Measurements from ENCODE around the gene PSORS1C1. TPM values are rescaled to one million over a fixed set of nuclear protein-coding genes. Genes with fewer than 3 reads are reported as not detected.

The PSORS1C1 gene
- total and polyA plus RNA-seq, 10 donors = 0.11 to 3.4 (median 0.76) TPM; not detected in 3

- WGBS, 5 donors = 83 to 91% (median 88%) methylated on average over 14 to 15 of the region's 15 CpGs
- intact Hi-C loops (cut with DNase I; ENCODE audit: low total_unique reads) = no loop called here
- no peak overlapping the region for H3K27ac ChIP-seq
- peaks cover 0 to 36% (median 11%) of the 10 kb centered on the region in 6 donors for H3K36me3 ChIP-seq
- H3K4me3 ChIP-seq = no peak overlapping the region
- no peak for TF ChIP-seq POLR2AphosphoS5 (IDR thresholded peaks at IDR 0.05)
- no peak for TF ChIP-seq CTCF (IDR thresholded peaks at IDR 0.05 in 8 of 11, conservative IDR thresholded peaks at IDR 0.05 in 3 of 11)
- no peak for TF ChIP-seq POLR2A (IDR thresholded peaks at IDR 0.05)
- no peaks in the 10 kb centered on the region for H3K9me3 ChIP-seq
- H3K27me3 ChIP-seq (replicated peaks in 1 of 7) = no peaks in the 10 kb centered on the region
- no peak for DNase-seq
- H3K4me1 ChIP-seq = peaks cover 0 to 30% (median 8%) of the 10 kb centered on the region in 6 donors
These were observed 26.0 kb downstream of the PSORS1C1 start for GRCh38 chr6:31140643-31141042.

GRCh38 chr6:31142361-31142761 is 27.8 kb downstream of the PSORS1C1 start:
- H3K27ac ChIP-seq = no peak overlapping the region
- no peak for DNase-seq
- H3K4me3 ChIP-seq = no peak overlapping the region
- H3K4me1 ChIP-seq = peaks cover 0 to 27% (median 6%) of the 10 kb centered on the region in 6 donors
- H3K9me3 ChIP-seq = no peaks in the 10 kb centered on the region
- WGBS, 5 donors = 56 to 77% (median 58%) methylated on average over 2 of the region's 2 CpGs
- intact Hi-C loops (cut with DNase I; ENCODE audit: low total_unique reads) = no loop called here
- H3K27me3 ChIP-seq (replicated peaks in 1 of 7) = no peaks in the 10 kb centered on the region
- peaks cover 0 to 49% (median 11%) of the 10 kb centered on the region in 6 donors for H3K36me3 ChIP-seq
- TF ChIP-seq CTCF (IDR thresholded peaks at IDR 0.05 in 8 of 11, conservative IDR thresholded peaks at IDR 0.05 in 3 of 11) (no peak), POLR2A (IDR thresholded peaks at IDR 0.05) (no peak), POLR2AphosphoS5 (IDR thresholded peaks at IDR 0.05) (no peak)

- Histone ChIP-seq H3K27me3 (replicated peaks in 1 of 7) (no peaks in the 10 kb centered on the region), H3K4me1 (peaks cover 0 to 20% (median 0%) of the 10 kb centered on the region in 6 donors), H3K27ac (peak overlapping the region in 1 of 8 donors; percentile 16), H3K4me3 (no peak overlapping the region), H3K9me3 (no peaks in the 10 kb centered on the region), H3K36me3 (peaks cover 0 to 52% (median 11%) of the 10 kb centered on the region in 6 donors)
- 52 to 82% (median 70%) methylated on average over 11 of the region's 11 CpGs for WGBS, 5 donors
- no peak for TF ChIP-seq POLR2A (IDR thresholded peaks at IDR 0.05)
- TF ChIP-seq CTCF (IDR thresholded peaks at IDR 0.05 in 8 of 11, conservative IDR thresholded peaks at IDR 0.05 in 3 of 11) = no peak
- TF ChIP-seq POLR2AphosphoS5 (IDR thresholded peaks at IDR 0.05) = no peak
- DNase-seq = no peak
- intact Hi-C loops (cut with DNase I; ENCODE audit: low total_unique reads) = no loop called here
These were observed 28.5 kb downstream of the PSORS1C1 start for GRCh38 chr6:31143148-31143547.

- intact Hi-C loops (cut with DNase I; ENCODE audit: low total_unique reads) = no loop called here
- H3K9me3 ChIP-seq = no peaks in the 10 kb centered on the region
- peaks cover 0 to 15% (median 0%) of the 10 kb centered on the region in 6 donors for H3K4me1 ChIP-seq
- TF ChIP-seq POLR2AphosphoS5 (IDR thresholded peaks at IDR 0.05) (no peak), CTCF (IDR thresholded peaks at IDR 0.05 in 8 of 11, conservative IDR thresholded peaks at IDR 0.05 in 3 of 11) (no peak), POLR2A (IDR thresholded peaks at IDR 0.05) (no peak)
- WGBS, 5 donors = 85 to 92% (median 89%) methylated on average over 16 to 18 of the region's 18 CpGs
- no peaks in the 10 kb centered on the region for H3K27me3 ChIP-seq (replicated peaks in 1 of 7)
- no peak overlapping the region for H3K4me3 ChIP-seq
- no peak overlapping the region for H3K27ac ChIP-seq
- H3K36me3 ChIP-seq = peaks cover 0 to 61% (median 11%) of the 10 kb centered on the region in 6 donors
- DNase-seq = no peak
These were observed 29.8 kb downstream of the PSORS1C1 start for GRCh38 chr6:31144296-31144969.

All from spleen (tissue), 11 donors.